GM19372 (cell line): ENCODE results near the gene DCAF12.
"Not testable (repeated sequence)": the region's sequence is repeated elsewhere in the genome, so short reads cannot be mapped to it uniquely, and the experiment has no call there.

Experiments
- ATAC-seq: cut with Tn5 transposase; IDR thresholded peaks from one replicate; pipeline ENCODE4 v1.9.1; 2021; ENCODE audit warnings: mild to moderate bottlenecking, low read depth, moderate library complexity; ENCODE audit not compliant: unreplicated experiment

The DCAF12 gene

DNA sequence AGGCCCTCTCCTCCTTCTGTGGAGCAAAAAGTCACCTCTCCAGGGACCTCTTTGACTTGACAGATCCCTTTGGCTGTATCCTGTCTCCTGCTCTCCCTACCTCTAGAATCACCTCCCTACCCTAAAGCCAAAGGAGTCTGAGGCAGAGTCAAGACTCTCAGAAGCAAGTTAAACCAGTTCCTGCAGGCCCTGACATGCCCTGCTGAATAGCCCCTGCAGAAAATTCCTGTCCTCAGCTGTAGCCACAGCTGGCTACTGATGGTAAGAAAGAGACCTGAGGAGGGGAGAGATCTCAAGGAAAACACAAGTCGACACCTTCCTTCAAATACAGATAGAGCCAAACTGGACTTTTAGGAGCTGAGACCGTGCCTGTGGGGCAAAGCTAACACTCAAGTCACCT, 54.1 kb downstream of the DCAF12 start:
- no peak for ATAC-seq

DNA sequence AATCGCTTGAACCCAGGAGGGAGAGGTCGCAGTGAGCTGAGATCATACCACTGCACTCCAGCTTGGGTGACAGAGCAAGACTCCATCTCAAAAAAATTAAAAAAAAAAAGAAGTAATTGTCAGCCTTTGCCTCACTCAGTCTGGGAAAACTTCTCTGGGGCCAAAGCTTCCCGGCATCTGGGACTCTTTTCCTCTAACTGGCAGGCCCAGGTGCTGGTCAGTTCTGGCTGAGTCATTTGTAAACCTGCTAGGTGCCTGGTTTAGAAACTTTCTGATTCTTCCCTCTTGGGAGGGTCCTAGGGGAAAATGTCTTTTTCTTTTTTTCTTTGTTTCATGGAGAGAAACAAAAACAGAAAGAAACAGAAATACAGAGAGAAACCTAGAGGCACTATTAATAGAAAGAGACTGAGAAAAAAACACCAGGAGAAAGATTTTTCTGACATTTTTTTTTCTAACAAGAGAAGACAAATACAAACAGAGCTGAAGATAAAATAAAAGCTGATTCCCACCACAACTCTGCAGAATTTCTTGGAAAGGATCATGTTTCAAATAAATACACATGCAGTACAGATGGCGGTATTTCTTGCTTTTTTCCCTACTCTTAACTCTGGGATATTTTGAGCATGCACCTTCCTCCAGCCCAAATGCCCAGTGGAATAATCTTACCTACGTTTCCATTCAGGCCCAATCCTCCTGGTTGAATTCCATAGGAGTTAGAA, 55.7 kb downstream of the DCAF12 start:
- ATAC-seq: no peak

DNA sequence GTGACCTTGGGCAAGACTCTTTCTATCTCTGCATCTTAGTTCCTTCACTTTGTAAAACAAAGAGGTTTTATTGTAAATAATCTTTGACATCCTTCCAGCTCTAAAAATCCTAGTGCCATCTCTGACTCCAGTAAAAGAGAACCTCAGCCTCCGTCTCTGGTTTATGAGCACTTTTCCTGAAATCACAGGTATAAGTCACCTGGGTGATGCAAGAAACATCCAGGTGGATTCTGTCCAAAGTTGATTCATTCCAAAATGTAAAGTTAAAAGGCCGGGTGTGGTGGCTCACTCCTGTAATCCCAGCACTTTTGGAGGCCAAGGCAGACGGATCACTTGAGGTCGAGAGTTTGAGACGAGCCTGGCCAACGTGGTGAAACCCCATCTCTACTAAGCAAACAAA, 56.7 kb downstream of the DCAF12 start:
- no peak for ATAC-seq

DNA sequence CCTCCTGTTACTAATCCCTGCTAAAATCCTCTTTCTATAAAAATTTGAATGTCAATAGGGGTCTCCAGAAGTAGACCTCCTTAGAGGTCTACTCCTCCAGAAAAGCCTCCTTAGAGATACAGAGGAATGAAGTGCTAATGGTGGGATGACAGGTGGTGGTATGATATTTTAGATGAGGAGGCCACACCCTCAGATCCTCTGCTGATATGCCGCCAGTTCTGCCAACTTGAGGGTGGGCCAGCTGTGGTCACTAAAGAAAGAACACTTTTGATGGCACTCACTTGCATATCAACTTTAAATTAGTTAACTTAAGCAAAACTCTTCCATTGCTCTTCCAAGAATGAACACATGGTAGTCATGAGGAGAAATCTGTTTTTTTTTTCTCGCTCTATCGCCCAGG, 61.0 kb downstream of the DCAF12 start:
- ATAC-seq: no peak

DNA sequence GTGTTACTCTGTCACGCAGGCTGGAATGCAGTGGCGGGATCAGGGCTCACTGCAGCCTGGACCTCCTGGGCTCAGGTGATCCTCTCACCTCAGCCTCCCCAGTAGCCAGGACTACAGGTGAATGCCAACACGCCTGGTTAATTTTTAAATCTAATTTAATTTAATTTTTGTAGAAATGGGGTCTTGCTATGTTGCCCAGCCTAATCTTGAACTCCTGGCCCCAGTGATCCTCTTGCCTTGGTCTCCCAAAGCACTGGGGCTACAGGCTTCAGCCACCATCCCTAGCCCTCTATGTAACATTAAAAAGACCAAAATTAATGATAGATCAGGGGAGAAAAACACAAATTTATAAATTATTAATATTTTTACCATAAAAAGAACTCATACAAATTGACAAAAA, 66.5 kb downstream of the DCAF12 start:
- no peak for ATAC-seq

DNA sequence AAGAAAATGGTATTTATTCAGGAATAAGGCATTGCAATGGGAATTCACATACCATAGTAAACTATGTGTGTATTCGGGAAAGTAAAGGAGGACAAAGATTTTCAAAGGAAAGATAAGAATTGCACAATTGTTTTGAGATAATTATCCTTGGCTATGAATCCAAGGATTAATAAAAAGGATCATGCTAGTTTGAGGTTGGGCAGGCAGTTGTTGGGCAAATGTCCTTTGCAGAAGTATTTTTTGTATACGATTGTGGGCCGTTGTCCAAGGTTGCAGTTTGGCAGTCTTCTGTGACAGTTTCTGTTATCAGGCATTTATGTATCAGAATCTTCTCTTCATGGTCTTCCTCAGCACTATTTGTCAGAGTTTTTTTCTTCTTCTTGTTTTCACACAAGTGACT, 67.2 kb downstream of the DCAF12 start:
- no peak for ATAC-seq

DNA sequence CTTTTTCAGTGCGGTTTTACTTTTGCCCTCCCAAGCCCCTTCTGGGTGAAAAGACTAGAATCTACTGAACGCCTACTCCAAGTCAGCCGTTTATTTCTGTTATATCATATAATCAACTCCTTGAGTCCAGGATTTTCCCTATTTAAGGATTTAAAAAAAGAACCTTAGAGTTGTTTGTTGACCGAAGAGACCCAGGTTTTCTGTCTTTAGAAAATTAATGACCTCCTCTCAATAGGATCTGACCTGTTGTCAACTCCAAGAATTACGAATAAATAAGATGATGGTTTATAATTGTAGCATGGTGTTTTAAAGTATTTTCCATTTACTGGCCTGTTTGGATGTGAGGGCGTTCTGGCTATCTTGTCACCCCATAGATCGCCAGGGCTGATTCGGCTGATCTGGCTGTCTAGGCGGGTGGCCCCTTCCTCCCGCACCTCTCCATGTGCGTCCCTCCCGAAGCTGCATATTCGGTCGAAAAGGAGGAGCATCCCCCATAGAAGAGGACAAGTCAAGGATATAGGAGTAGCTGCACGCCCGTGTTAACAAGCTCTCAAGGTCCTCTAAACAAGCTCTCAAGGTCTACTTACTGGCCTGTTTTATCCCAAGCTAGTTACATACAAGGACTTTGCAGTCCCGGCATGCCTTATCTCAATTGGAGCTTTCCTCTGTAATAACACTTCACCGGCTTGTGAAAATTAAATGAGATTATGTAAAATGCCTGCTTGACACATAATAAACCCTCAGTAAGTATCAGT, 76.7 kb downstream of the DCAF12 start:
- ATAC-seq: no peak

DNA sequence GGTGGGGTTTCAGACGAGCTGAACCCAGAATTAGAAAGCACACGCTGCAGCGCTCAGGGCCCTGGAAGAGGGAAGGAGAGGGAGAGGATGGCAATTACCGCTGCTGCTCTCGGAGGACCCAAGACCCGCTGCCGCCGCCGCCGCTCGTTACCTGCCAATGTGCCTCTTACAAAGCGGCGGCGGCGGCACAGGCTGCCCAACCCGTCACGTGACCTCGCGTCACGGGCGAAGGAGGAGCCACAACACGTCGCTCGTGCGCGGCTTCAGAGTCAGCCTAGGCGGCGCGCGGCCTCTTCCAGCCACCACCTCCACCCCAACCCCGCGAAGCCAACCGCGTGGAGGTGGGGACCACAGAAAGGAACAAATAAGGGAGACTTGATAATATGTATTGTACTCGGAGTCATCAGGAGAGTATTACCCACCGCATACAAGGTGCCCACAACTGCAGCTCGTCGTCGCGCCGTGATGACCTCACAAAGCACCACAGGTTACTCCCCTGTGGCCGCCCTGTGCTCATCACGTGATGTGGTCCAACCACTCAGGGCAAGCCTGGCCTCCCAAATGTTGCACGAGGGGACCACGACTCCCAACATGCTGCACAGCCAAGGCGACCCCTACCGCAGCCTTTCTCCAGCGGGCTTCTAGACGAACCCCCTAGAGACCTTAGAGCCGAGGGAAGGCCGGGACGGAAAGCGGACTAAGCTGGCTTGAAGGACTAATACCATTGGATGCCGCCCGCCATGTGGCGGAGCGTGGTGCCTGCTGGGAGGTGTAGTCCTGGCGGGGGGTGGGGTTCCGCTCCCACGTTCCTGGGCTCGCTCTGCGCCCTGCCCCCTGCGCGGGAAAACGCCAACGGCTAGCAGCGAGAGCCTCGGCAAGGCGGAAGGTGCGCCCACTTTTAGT, 77.5 kb downstream of the DCAF12 start, which contains the start of gene UBAP2:
Gene UBAP2, minus strand, starts transcription at position 161 of the 903 bp plus-strand sequence. CDS start 31,739 bp downstream, outside the sequence.
- peak; percentile 72 for ATAC-seq

DNA sequence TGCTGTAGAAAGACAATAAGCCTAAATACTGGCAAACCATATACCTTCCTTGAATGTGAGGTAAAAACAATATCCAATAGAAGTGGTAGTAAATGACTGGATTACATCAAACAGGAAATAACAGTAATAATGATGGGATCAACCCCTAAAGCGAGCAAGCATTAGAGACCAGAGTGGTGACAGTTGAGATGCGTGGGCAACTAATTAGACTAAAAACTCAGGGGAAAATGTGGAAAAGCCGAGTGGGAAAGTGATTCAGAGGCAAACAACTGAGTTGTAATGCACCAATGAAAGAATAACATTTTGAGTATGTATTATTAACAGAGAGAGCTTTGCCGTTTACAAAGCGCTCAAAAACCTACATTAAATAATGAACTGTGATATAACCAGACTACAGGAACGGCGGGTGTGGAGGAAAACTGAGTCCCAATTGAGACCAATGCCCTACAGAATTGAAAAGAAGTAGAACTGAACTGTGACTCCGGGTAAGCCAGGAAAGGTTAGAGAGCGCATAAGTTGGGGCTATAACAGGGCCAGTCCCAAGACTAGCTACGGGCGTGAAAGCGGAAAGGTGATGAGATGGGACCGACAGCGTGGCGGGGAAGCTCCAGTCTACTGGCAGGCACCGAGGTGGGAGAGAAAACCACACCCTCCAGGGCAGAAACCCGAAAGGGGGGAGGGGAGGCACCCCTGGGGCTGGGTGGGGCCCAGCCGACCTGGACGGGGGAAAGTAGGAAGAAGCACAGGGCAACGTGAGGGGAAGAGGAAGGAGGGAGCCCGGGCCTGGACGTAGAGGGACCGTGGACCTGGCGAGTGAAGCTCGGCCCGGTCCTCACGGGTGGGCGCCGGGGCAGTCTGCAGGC, 78.4 kb downstream of the DCAF12 start:
- ATAC-seq: peak; percentile 27

DNA sequence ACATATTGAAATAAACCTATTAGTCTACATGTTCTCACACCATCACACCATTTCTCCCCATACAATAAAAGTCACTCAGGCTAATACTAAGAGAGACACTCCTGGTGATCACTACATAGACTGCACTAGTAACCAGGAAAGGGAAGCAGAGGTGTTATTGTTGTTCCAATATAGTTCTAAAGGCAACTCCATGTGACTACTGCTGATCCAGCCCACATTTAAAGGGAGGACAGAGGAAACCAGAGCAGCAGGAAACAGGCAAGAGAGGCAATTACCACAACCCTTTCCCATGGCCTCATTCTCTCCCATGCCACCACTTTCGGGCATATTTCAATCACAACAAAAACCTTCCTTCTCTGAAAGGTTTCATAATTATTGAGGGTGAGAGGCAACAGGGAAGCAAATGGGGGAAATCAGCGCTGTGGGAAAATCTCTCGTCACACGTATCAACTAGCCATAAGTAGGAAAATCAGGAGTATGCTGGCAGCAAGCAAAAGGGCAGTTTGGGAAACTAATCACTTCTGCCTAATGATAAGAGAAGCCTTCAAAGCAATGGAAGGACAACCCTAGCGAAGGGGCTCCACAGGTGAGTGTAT, 79.6 kb downstream of the DCAF12 start:
- ATAC-seq: no peak

DNA sequence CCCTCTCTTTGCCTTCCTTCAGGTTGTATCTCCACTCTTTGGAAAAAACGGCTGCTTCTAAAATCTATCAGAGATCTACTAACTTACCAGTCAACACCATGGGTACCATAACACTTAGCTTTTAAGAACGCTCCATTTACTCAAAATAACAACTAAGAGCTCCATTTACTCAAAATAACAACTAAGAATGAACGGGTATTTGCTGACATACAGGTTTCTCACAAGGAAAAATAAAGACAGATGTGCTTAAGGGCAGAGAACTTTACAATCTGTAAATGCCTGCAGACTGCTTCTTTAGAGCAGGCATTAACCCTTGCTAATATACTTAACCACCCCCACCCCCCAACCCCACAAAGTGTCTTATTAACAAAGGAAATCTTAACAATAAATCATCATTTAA, 80.6 kb downstream of the DCAF12 start:
- no peak for ATAC-seq

DNA sequence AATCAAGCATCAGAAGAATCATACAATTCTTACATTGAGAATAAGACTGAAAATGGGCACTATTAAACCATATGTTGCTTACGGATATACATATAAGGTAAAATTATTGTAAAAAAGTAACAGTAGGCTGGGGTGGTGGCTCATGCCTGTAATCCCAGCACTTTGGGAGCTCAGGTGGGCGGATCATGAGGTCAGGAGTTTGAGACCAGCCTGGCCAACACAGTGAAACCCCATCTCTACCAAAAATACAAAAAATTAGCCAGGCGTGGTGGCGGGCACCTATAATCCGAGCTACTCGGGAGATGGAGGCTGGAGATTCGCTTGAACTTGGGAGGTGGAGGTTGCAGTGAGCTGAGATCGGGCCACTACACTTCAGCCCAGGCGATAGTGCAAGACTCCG, 84.4 kb downstream of the DCAF12 start:
- ATAC-seq: not testable (repeated sequence)

DNA sequence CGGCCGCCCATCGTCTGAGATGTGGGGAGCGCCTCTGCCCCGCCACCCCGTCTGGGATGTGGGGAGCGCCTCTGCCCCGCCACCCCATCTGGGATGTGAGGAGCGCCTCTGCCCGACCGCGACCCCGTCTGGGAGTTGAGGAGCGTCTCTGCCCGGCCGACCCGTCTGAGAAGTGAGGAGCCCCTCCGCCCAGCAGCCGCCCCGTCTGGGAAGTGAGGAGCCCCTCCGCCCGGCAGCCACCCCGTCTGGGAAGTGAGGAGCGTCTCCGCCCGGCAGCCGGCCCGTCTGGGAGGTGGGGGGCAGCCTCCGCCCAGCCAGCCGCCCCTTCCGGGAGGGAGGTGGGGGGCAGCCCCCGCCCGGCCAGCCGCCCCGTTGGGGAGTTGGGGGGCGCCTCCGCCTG, 87.6 kb downstream of the DCAF12 start:
- ATAC-seq: not testable (repeated sequence)

DNA sequence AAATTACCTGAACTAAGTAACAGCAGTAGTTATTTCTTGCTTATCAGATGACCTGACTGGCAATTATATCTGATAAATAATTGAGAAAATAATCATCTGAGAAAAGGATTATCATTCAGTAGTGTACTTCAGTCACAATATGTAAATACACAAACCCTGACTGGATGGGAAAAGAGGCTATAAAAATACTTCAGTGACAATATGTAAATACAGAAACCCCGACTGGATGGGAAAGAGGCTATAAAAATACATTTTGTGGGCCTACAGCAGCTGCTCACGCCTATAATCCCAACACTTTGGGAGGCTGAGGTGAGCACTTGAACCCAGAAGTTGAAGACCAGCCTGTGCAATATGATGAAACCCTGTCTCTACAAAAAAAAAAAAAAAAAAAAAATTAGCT, 88.9 kb downstream of the DCAF12 start:
- ATAC-seq: no peak

DNA sequence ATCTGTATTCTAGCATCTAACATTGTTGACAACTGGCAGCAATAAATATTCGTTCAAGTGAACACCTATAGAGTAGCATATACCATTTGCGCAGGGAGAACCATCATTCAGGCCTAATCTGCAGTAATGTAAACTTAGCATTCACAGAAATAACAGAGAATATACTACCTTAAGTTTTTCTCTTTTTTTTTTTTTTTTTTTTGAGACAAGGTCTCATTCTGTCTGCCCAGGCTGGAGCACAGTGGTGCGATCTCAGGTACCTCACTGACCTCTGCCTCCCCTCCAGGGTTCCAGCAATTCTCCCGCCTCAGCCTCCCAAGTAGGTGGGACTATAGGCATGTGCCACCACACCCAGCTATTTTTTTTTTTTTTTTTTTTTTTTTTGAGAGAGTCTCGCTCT, 89.9 kb downstream of the DCAF12 start:
- ATAC-seq: no peak
